Endothelial cell of umbilical vein (primary cell): ENCODE measurements around the gene PRAC2. TPM values are rescaled to one million over a fixed set of nuclear protein-coding genes. Genes with fewer than 3 reads are reported as not detected.

Experiments
- BruUV-seq: library from RNA; stranded (reverse); fragments of 400-500 nt; replicated peaks from 2 replicates; lab custom pipeline; 2021; lab: Mats Ljungman, UMichigan
- CTCF ChIA-PET: fragments of 300-600, 350-600 bp; sonication (Branson Sonifier 250); formaldehyde crosslinking; loops from one replicate; lab custom pipeline; 2021; ENCODE audit warnings: antibody characterized with exemption, inconsistent platforms; lab: Charles Lee
- POLR2A ChIA-PET: fragments of 300-600, 350-600 bp; sonication (Branson Sonifier 250); formaldehyde crosslinking; loops from one replicate; lab custom pipeline; 2021; ENCODE audit warnings: antibody characterized with exemption, inconsistent platforms; lab: Charles Lee
- DNase-seq: peaks from one replicate; pipeline ENCODE4 v3.0.0-alpha.2; 2011; ENCODE audit warnings: low read depth, low spot score
- FAIRE-seq: peaks from 2 replicates; lab custom pipeline; 2011; peaks lifted over from hg19 to GRCh38; lab: Jason Lieb, UNC
- H2AFZ ChIP-seq: 2 replicates; pipeline ENCODE4 v1.6.0; 2012; ENCODE audit warnings: low read depth, low read length, control low read depth, inconsistent platforms
- H3K27ac ChIP-seq: 2 replicates; pipeline ENCODE4 v1.5.1; 2011; ENCODE audit warnings: low read depth, mild to moderate bottlenecking, control low read depth, low read length, moderate library complexity; ENCODE audit not compliant: insufficient read depth
- H3K27me3 ChIP-seq, 2 experiments: 2 replicates each; pipeline versions ENCODE4 v1.6.0 to v1.6.1; 2011; ENCODE audit warnings: low read length in 2 of 2, mixed read lengths in 1 of 2; ENCODE audit not compliant: control insufficient read depth in 2 of 2, insufficient read depth in 2 of 2
- H3K36me3 ChIP-seq, 2 experiments: 2 replicates in 1 of 2; 3 replicates in 1 of 2; pipeline ENCODE4 v1.5.1; 2011; ENCODE audit warnings: low read length in 2 of 2, mild to moderate bottlenecking in 1 of 2, moderate library complexity in 1 of 2; ENCODE audit not compliant: control insufficient read depth in 2 of 2, insufficient read depth in 2 of 2; ENCODE audit errors: extremely low read depth in 1 of 2
- H3K4me1 ChIP-seq: 3 replicates; pipeline ENCODE4 v1.5.1; 2011; ENCODE audit warnings: mild to moderate bottlenecking, low read length; ENCODE audit not compliant: control insufficient read depth, insufficient read depth; ENCODE audit errors: extremely low read depth
- H3K4me2 ChIP-seq: 2 replicates; pipeline ENCODE4 v1.6.1; 2011; ENCODE audit warnings: low read length, control low read depth, mixed read lengths; ENCODE audit not compliant: insufficient read depth
- H3K4me3 ChIP-seq, 3 experiments: fragments of 200-600 bp in 1 of 3; sonication (generic), shearing (Covaris generic) in 1 of 3; replicated peaks in 1 of 3; 2 replicates each; pipeline ENCODE4 v1.5.1; 2011 to 2016; ENCODE audit warnings: control low read depth in 3 of 3, low read length in 3 of 3, mild to moderate bottlenecking in 2 of 3, inconsistent platforms in 1 of 3, low read depth in 1 of 3, moderate library complexity in 1 of 3; ENCODE audit not compliant: insufficient read depth in 1 of 3
- H3K79me2 ChIP-seq: 2 replicates; pipeline ENCODE4 v1.6.0; 2012; ENCODE audit warnings: low read length, inconsistent platforms; ENCODE audit not compliant: control insufficient read depth, insufficient read depth
- H3K9ac ChIP-seq: replicated peaks from 2 replicates; pipeline ENCODE3; 2011; ENCODE audit warnings: low read length, control low read depth; ENCODE audit not compliant: insufficient read depth; ENCODE audit errors: extremely low read depth
- H3K9me1 ChIP-seq: replicated peaks from 3 replicates; pipeline ENCODE4 v1.6.0; 2011; ENCODE audit warnings: mild to moderate bottlenecking, low read length; ENCODE audit not compliant: control insufficient read depth, insufficient read depth; ENCODE audit errors: extremely low read depth
- H3K9me3 ChIP-seq: replicated peaks from 2 replicates; pipeline ENCODE4 v1.5.1; 2012; ENCODE audit warnings: low read length, inconsistent platforms; ENCODE audit not compliant: control insufficient read depth, insufficient read depth
- H4K20me1 ChIP-seq: replicated peaks from 2 replicates; pipeline ENCODE3; 2011; ENCODE audit warnings: mild to moderate bottlenecking, low read length; ENCODE audit not compliant: control insufficient read depth, insufficient read depth; ENCODE audit errors: extremely low read depth
- EZH2 ChIP-seq: IDR thresholded peaks from 2 replicates; pipeline ENCODE4 v1.6.1; 2012; ENCODE audit warnings: borderline replicate concordance, low read depth, mild to moderate bottlenecking, moderate library complexity, low read length, inconsistent platforms; ENCODE audit not compliant: severe bottlenecking
- FOS ChIP-seq: IDR thresholded peaks from 2 replicates; pipeline ENCODE4 v1.6.1; 2011; ENCODE audit warnings: mild to moderate bottlenecking, low read length, moderate library complexity, borderline replicate concordance; ENCODE audit not compliant: insufficient read depth
- GATA2 ChIP-seq: IDR thresholded peaks from 2 replicates; pipeline ENCODE4 v1.7.0; 2011; ENCODE audit warnings: low read depth, mild to moderate bottlenecking, moderate library complexity, mixed read lengths, low read length; ENCODE audit not compliant: insufficient read length, insufficient read depth
- JUN ChIP-seq: IDR thresholded peaks from 2 replicates; pipeline ENCODE4 v1.6.1; 2011; ENCODE audit warnings: borderline replicate concordance, low read depth; ENCODE audit not compliant: insufficient read length, insufficient read depth
- MYC ChIP-seq: IDR thresholded peaks from one replicate; pipeline ENCODE4 v1.6.1; 2011; ENCODE audit warnings: mild to moderate bottlenecking, low read depth, low read length
- POLR2A ChIP-seq: IDR thresholded peaks from 2 replicates; pipeline ENCODE4 v1.6.1; 2012; ENCODE audit warnings: low read depth, mild to moderate bottlenecking, control low read depth, low read length
- POLR2AphosphoS5 ChIP-seq: IDR thresholded peaks from 2 replicates; pipeline ENCODE4 v1.6.1; 2012; ENCODE audit warnings: low read depth, mild to moderate bottlenecking, control low read depth, low read length, moderate library complexity; ENCODE audit not compliant: insufficient read depth
- dilution Hi-C: fragments of 300-500 bp; cut with MboI; formaldehyde crosslinking; loops from one replicate; pipeline ENCODE4 v1.15.0; 2019; ENCODE audit warnings: low sequenced_read_pairs; ENCODE audit not compliant: extremely low pct_ligation_motif_present
- intact Hi-C: fragments of 100-400 bp; cut with micrococcal nuclease; formaldehyde crosslinking; loops from one replicate; pipeline ENCODE4 v1.10.0; 2022
- polyA plus RNA-seq, 4 experiments: library from polyadenylated mRNA; depleted of rRNA in 3 of 4; stranded (reverse) in 3 of 4; unstranded in 1 of 4; fragments of >200 nt; gene quantifications; 2 replicates each; pipeline versions ENCODE4 v1.2.1 to v1.2.3, GENCODE V29; 2011 to 2012; ENCODE audit warnings: missing spikeins in 1 of 4
- total RNA-seq: library from RNA; stranded (reverse); gene quantifications from 2 replicates; pipeline ENCODE4 v1.2.3, GENCODE V29; 2021
- TF ChIP-seq, protein P1 (sequence below), 2 donors: IDR thresholded peaks; 1 replicate in 1 of 2; 2 replicates in 1 of 2; pipeline ENCODE4 v1.5.1; 2011; ENCODE audit warnings: low read length in 2 of 2, mild to moderate bottlenecking in 2 of 2, moderate library complexity in 2 of 2, control low read depth in 1 of 2, inconsistent platforms in 1 of 2, low read depth in 1 of 2; ENCODE audit not compliant: insufficient read depth in 1 of 2; ENCODE audit errors: extremely low read depth in 1 of 2
- TF ChIP-seq, protein P2 (sequence below): IDR thresholded peaks from 2 replicates; pipeline ENCODE4 v1.6.1; 2011; ENCODE audit not compliant: insufficient read depth, insufficient read length

PRAC2 gene
- total and polyA plus RNA-seq, 2 donors (not counting 3 experiments of a cell fraction or from before 2014, with no cell fraction given), result not detected

DNA sequence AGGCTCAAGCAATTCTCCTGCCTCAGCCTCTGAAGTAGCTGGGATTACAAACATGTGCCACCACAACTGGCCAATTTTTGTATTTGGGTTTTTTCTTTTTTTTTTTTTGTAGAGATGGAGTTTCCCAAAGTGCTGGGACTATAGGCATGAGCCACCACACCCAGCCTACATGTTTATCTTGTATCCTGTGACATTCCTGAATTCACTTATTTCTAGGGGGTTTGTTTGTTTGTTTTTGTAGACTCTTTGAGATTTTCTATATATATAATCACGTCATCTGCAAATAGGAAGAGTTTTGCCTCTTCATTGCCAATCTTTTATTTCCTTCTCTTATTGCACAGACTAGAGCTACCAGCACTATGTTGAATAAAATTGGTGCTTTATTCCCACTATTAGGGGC lies 29.8 kb upstream of the PRAC2 start:
- POLR2A ChIA-PET, result interaction anchor here (0.7 kb wide), 1 partner anchor 568 kb away, joined by 4 read pairs; no protein-coding TSS in a partner anchor
- Histone ChIP-seq H3K9me3 (no peaks in the 10 kb centered on the region), H3K4me2 (no peak overlapping the region), H2AFZ (no peak overlapping the region), H3K27me3 (peaks cover 5 to 21% of the 10 kb centered on the region in 2 experiments), H3K79me2 (no peaks in the 10 kb centered on the region), H3K4me1 (no peaks in the 10 kb centered on the region), H3K9ac (no peak overlapping the region), H4K20me1 (no peaks in the 10 kb centered on the region), H3K36me3 (no peaks in the 10 kb centered on the region), H3K27ac (no peak overlapping the region), H3K4me3 (no peak overlapping the region), H3K9me1 (no peaks in the 10 kb centered on the region)
- no peak for FAIRE-seq
- TF ChIP-seq FOS (no peak), POLR2AphosphoS5 (no peak), GATA2 (no peak), EZH2 (no peak), MYC (no peak), JUN (no peak), POLR2A (no peak)
- TF ChIP-seq, protein P1, sequence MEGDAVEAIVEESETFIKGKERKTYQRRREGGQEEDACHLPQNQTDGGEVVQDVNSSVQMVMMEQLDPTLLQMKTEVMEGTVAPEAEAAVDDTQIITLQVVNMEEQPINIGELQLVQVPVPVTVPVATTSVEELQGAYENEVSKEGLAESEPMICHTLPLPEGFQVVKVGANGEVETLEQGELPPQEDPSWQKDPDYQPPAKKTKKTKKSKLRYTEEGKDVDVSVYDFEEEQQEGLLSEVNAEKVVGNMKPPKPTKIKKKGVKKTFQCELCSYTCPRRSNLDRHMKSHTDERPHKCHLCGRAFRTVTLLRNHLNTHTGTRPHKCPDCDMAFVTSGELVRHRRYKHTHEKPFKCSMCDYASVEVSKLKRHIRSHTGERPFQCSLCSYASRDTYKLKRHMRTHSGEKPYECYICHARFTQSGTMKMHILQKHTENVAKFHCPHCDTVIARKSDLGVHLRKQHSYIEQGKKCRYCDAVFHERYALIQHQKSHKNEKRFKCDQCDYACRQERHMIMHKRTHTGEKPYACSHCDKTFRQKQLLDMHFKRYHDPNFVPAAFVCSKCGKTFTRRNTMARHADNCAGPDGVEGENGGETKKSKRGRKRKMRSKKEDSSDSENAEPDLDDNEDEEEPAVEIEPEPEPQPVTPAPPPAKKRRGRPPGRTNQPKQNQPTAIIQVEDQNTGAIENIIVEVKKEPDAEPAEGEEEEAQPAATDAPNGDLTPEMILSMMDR (IDR thresholded peaks at IDR 0.05; ENCODE audit: extremely low read depth in 1 of 2, insufficient read depth in 1 of 2, low read depth in 1 of 2, low read length in 2 of 2), result no peak
- TF ChIP-seq, protein P2, sequence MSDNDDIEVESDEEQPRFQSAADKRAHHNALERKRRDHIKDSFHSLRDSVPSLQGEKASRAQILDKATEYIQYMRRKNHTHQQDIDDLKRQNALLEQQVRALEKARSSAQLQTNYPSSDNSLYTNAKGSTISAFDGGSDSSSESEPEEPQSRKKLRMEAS, result no peak
- intact Hi-C loops (no loop called here), dilution Hi-C loops (no loop called here)
- CTCF ChIA-PET, result interaction anchor here (0.7 to 1.6 kb wide), 3 partner anchors 15 to 98 kb away, joined by 3 to 5 read pairs (median 4); no protein-coding TSS in a partner anchor
- no peak for DNase-seq
- no TSS peak for BruUV-seq
